Kidney (tissue), 14 donors: ENCODE results near the gene BOLA3. TPM values are rescaled to one million over a fixed set of nuclear protein-coding genes. Genes with fewer than 3 reads are reported as not detected.
A peak's percentile ranks its signal among the peaks of the same experiment; 100 is the strongest.

Experiments used
- DNase-seq, 5 donors: peaks; one replicate each; pipeline ENCODE4 v3.0.0-alpha.2; 2013 to 2020
- FAIRE-seq: peaks from 2 replicates; lab custom pipeline; 2012; peaks lifted over from hg19 to GRCh38; lab: Jason Lieb, UNC
- H3K27ac ChIP-seq, 2 donors: one replicate each; pipeline ENCODE4 v1.7.0; 2013; ENCODE audit warnings: low read depth in 2 of 2, low read length in 2 of 2, inconsistent platforms in 1 of 2
- H3K27me3 ChIP-seq: one replicate; pipeline ENCODE4 v1.7.1; 2013; ENCODE audit warnings: low read length, inconsistent platforms; ENCODE audit not compliant: control insufficient read depth, insufficient read depth
- H3K36me3 ChIP-seq, 3 donors: one replicate each; pipeline versions ENCODE4 v1.7.0 to v1.7.1; 2013; ENCODE audit warnings: low read length in 3 of 3, control low read depth in 1 of 3, inconsistent platforms in 1 of 3; ENCODE audit not compliant: insufficient read depth in 3 of 3, control insufficient read depth in 2 of 3
- H3K4me1 ChIP-seq, 3 donors: one replicate each; pipeline versions ENCODE4 v1.7.0 to v1.7.1; 2013; ENCODE audit warnings: low read length in 3 of 3, inconsistent platforms in 1 of 3, low read depth in 1 of 3; ENCODE audit not compliant: control insufficient read depth in 2 of 3, insufficient read depth in 2 of 3
- H3K4me3 ChIP-seq, 3 donors: one replicate each; pipeline versions ENCODE4 v1.7.0 to v1.8.1; 2013; ENCODE audit warnings: low read length in 3 of 3, control low read depth in 1 of 3, inconsistent platforms in 1 of 3
- H3K9ac ChIP-seq, 3 donors: one replicate each; pipeline versions ENCODE4 v1.7.0 to v1.7.1; 2013; ENCODE audit warnings: low read length in 3 of 3, control low read depth in 1 of 3, inconsistent platforms in 1 of 3
- H3K9me3 ChIP-seq, 3 donors: one replicate each; pipeline versions ENCODE4 v1.7.0 to v1.7.1; 2013; ENCODE audit warnings: low read length in 3 of 3, control low read depth in 1 of 3, inconsistent platforms in 1 of 3; ENCODE audit not compliant: control insufficient read depth in 2 of 3, insufficient read depth in 1 of 3
- intact Hi-C: fragments of 100-400 bp; cut with DNase I; formaldehyde crosslinking; loops from one replicate; pipeline ENCODE4 v1.11.1; 2022
- polyA plus RNA-seq: library from polyadenylated mRNA; stranded (reverse); fragments of 350-450 nt; fragmentation: Illumina TruSeq; extraction: RNeasy Lipid Tissue Mini Kit (QIAGEN cat#74804); gene quantifications from one replicate; pipeline ENCODE4 v1.2.3, GENCODE V29; 2014; ENCODE audit warnings: low read depth, low replicate concordance; ENCODE audit not compliant: insufficient read depth
- total RNA-seq: library from RNA; stranded (reverse); fragmentation: NEBNext Ultra II Directional; extraction: Animal tissue kit (Norgen Biotek cat#: 25700); gene quantifications from one replicate; pipeline ENCODE4 v1.2.1, GENCODE V29; 2021
- TF ChIP-seq, protein P1 (sequence below): IDR thresholded peaks from 3 replicates; pipeline ENCODE4 v1.5.1; 2012; ENCODE audit warnings: mild to moderate bottlenecking, moderate library complexity, borderline replicate concordance; ENCODE audit not compliant: insufficient read depth; ENCODE audit errors: extremely low read depth
- donor health status: control.
- donor health status: control.
- donor health status: control.
- donor health status: control.
- donor health status: control.
- donor health status: DM: yes; HTN: yes; CAD: no.
- donor health status: Normal renal cell carcinoma (clear cell type).

The BOLA3 gene
- total and polyA plus RNA-seq, 2 donors from 2014 or later, result 28.1 to 155 TPM

DNA sequence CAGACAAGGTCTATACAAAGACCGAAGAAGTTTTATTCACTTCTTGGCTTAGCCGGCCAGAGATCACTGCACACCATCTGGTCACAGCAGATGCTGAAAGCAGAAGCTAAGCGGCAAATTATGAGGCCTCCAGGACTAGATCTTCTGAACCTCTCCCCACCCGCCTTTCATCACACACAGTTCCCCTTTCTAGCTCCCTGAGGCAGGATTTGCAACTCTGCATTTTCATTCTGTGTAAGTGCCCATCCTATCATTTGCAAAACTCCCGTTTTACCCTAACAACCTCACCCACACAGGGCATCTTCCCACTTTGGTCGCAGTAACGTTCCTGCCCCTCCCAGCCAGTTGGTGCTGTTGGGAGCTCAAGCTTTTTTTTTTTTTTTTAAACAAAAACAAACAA lies 34.0 kb upstream of the BOLA3 start:
- DNase-seq, result peak in 1 of 5 donors; percentile 30
- no peak overlapping the region for H3K27ac ChIP-seq
- no peaks in the 10 kb centered on the region for H3K27me3 ChIP-seq
- no peak for FAIRE-seq
- intact Hi-C loops, result no loop called here
- no peaks in the 10 kb centered on the region for H3K9me3 ChIP-seq
- peaks cover 0 to 2% (median 0%) of the 10 kb centered on the region in 3 donors for H3K36me3 ChIP-seq
- no peak overlapping the region for H3K9ac ChIP-seq
- peaks cover 0 to 2% (median 0%) of the 10 kb centered on the region in 3 donors for H3K4me1 ChIP-seq
- TF ChIP-seq, protein P1, sequence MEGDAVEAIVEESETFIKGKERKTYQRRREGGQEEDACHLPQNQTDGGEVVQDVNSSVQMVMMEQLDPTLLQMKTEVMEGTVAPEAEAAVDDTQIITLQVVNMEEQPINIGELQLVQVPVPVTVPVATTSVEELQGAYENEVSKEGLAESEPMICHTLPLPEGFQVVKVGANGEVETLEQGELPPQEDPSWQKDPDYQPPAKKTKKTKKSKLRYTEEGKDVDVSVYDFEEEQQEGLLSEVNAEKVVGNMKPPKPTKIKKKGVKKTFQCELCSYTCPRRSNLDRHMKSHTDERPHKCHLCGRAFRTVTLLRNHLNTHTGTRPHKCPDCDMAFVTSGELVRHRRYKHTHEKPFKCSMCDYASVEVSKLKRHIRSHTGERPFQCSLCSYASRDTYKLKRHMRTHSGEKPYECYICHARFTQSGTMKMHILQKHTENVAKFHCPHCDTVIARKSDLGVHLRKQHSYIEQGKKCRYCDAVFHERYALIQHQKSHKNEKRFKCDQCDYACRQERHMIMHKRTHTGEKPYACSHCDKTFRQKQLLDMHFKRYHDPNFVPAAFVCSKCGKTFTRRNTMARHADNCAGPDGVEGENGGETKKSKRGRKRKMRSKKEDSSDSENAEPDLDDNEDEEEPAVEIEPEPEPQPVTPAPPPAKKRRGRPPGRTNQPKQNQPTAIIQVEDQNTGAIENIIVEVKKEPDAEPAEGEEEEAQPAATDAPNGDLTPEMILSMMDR, result no peak
- no peak overlapping the region for H3K4me3 ChIP-seq

DNA sequence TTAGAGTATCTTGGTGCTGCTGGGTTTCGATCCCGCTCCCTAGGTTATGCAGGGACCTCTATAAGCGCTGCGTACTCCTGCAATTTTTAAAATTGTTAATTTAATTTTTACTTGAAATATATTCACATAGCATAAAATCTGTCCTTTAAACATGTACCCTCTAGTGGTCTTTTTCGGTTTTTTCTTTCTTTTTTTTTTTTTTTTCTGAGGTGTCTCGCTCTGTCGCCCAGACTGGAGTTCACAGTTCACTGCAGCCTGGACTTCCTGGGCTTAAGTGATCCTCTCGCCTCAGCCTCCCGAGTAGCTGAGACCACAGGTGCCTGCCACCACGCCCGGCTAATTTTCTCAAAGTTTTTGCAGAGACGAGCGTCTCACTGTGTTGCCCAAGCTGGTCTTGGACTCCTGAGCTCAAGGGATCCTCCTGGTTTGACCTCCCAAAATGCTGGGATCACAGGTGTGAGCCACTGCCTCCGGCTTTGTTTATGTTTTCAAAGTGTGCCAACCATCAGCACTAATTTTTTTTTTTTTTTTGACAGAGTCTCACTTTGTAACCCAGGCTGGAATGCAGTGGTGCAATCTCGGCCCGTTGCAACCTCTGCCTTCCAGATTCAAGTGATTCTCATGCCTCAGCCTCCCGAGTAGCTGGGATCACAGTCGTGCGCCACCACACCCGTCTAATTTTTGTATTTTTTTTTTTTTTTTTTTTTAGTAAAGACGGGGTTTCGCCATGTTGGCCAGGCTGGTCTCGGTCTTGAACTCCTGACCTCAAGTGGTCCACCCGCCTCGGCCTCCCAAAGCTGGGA lies 31.6 kb upstream of the BOLA3 start:
- no peak for FAIRE-seq
- TF ChIP-seq, protein P1, result no peak
- H3K27ac ChIP-seq, result peak overlapping the region in 1 of 2 donors; percentile 23

DNA sequence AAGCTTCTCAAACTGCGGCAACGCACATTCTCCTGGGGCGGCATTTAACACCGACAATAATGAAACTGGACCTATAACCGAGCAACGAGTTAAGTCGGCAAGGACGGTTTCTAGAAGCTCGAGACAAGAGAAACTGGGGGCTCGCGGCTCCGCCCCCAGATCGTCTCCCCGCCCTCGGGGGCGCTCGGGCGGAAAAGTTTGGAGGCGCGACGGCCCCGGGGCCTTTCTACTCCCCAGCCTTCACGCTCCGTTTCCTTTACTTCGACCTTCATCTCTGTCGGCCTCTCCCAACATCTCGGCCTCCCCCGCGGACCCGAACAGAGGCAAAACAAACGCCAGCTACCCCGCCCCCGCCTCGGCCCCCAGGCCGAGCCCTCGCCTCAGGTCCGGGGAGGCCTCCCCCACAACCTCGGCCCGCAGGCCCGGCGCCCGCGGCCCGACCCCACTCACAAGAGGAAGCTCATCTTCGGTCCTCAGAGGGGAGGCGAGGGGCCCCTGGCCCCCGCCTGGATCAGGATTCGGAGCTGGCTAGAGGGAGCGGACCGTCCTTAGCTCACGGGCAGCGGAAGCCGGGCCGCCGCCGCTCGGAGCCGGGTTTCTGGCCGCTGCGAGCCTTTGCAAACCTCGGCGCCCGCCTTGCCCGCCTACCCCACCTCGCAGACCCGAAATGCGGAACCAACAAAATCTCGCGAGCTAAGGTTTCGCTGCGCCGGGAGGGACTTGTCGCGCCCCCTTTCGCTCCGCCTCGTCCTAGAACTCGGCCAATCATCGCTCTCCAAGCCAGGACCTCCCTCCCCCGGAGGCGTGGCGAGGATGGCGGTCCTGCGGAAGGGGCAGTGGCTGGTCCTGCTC lies 30.7 kb upstream of the BOLA3 start, which contains the start of gene MOB1A:
TSS of gene MOB1A (minus strand) at position 669 of the 852 bp plus-strand sequence. CDS start at position 464, 205 bp downstream.
- Histone ChIP-seq H3K27ac (peak within 1 kb of the TSS; percentile 92 to 93), H3K4me3 (peak within 1 kb of the TSS; percentile 80 to 95 (median 85)), H3K27me3 (no peaks in the 10 kb centered on the region), H3K36me3 (peaks cover 0 to 2% (median 2%) of the 10 kb centered on the region in 3 donors), H3K9me3 (no peaks in the 10 kb centered on the region), H3K4me1 (peaks cover 0 to 4% (median 0%) of the 10 kb centered on the region in 3 donors), H3K9ac (peak within 1 kb of the TSS; percentile 57 to 86 (median 85))
- FAIRE-seq (peak; percentile 95), DNase-seq (peak; percentile 99 to 100 (median 99))
- intact Hi-C loops, result no loop called here
- TF ChIP-seq, protein P1, result peak; percentile 9

More for the DNA sequence above, 31.6 kb upstream of the BOLA3 start:
- Histone ChIP-seq H3K36me3 (peaks cover 0 to 2% (median 2%) of the 10 kb centered on the region in 3 donors), H3K4me1 (peaks cover 0 to 4% (median 0%) of the 10 kb centered on the region in 3 donors), H3K9ac (peak overlapping the region in 2 of 3 donors; percentile 12 to 53), H3K9me3 (no peaks in the 10 kb centered on the region), H3K4me3 (peak overlapping the region; percentile 58 to 80 (median 71)), H3K27me3 (no peaks in the 10 kb centered on the region)
- intact Hi-C loops, result no loop called here
- DNase-seq, result peak in 1 of 5 donors; percentile 63
